OCI-LY7 (cell line): ENCODE data around the gene TNP2. TPM values are rescaled to one million over a fixed set of nuclear protein-coding genes. Genes with fewer than 3 reads are reported as not detected.

Experiments
- BruUV-seq: library from RNA; stranded (reverse); fragments of 400-500 nt; replicated peaks from 2 replicates; lab custom pipeline; 2021; lab: Mats Ljungman, UMichigan
- CTCF ChIA-PET: fragments of 300-600 bp; sonication (Branson Sonifier 250); formaldehyde crosslinking; loops from one replicate; lab custom pipeline; 2022; ENCODE audit warnings: antibody characterized with exemption; ENCODE audit not compliant: unreplicated experiment; lab: Charles Lee
- POLR2A ChIA-PET: fragments of 300-600 bp; sonication (Branson Sonifier 250); formaldehyde crosslinking; loops from one replicate; lab custom pipeline; 2022; ENCODE audit warnings: antibody characterized with exemption; lab: Charles Lee
- DNase-seq: peaks from one replicate; pipeline ENCODE4 v3.0.0-alpha.2; 2015; ENCODE audit warnings: low spot score
- H2AFZ ChIP-seq: fragments of 200-600 bp; sonication (generic), shearing (Covaris generic); 2 replicates; pipeline ENCODE4 v1.6.1; 2014; ENCODE audit warnings: mild to moderate bottlenecking, antibody characterized with exemption, low read length, moderate library complexity
- H3K27ac ChIP-seq: fragments of 200-600 bp; sonication (generic); 2 replicates; pipeline ENCODE4 v1.5.1; 2014; ENCODE audit warnings: mixed run types, low read depth, mild to moderate bottlenecking, moderate library complexity, low read length, inconsistent platforms; ENCODE audit not compliant: poor library complexity, severe bottlenecking
- H3K36me3 ChIP-seq: fragments of 200-600 bp; sonication (generic); 2 replicates; pipeline ENCODE4 v1.6.1; 2014; ENCODE audit warnings: mild to moderate bottlenecking, antibody characterized with exemption, low read length, moderate library complexity, mixed read lengths; ENCODE audit not compliant: insufficient read depth
- H3K4me1 ChIP-seq: fragments of 200-600 bp; sonication (generic); 2 replicates; pipeline ENCODE4 v1.5.1; 2014; ENCODE audit warnings: mild to moderate bottlenecking, low read length; ENCODE audit not compliant: insufficient read depth, poor library complexity, severe bottlenecking
- H3K4me2 ChIP-seq: fragments of 200-600 bp; sonication (generic); 2 replicates; pipeline ENCODE4 v1.6.1; 2014; ENCODE audit warnings: mild to moderate bottlenecking, low read length
- H3K4me3 ChIP-seq: fragments of 200-600 bp; sonication (generic); 2 replicates; pipeline ENCODE4 v1.5.1; 2014; ENCODE audit warnings: mild to moderate bottlenecking, low read depth, low read length; ENCODE audit not compliant: poor library complexity, severe bottlenecking
- H3K79me2 ChIP-seq: fragments of 200-600 bp; sonication (generic); 2 replicates; pipeline ENCODE4 v1.6.1; 2016; ENCODE audit warnings: low read depth, mild to moderate bottlenecking, low read length, moderate library complexity, mixed read lengths; ENCODE audit not compliant: insufficient read depth
- H3K9me2 ChIP-seq: fragments of 200-600 bp; sonication (generic); 2 replicates; pipeline ENCODE4 v1.6.1; 2016; ENCODE audit warnings: mild to moderate bottlenecking, low read length, mixed read lengths; ENCODE audit not compliant: insufficient read depth
- H3K9me3 ChIP-seq: fragments of 200-600 bp; sonication (generic); 2 replicates; pipeline ENCODE4 v1.6.1; 2014; ENCODE audit warnings: mild to moderate bottlenecking, mixed run types, low read length, mixed read lengths
- H4K20me1 ChIP-seq: fragments of 200-600 bp; sonication (generic); 2 replicates; pipeline ENCODE4 v1.6.1; 2014; ENCODE audit warnings: mild to moderate bottlenecking, antibody characterized with exemption, low read length, moderate library complexity, mixed read lengths; ENCODE audit not compliant: insufficient read depth
- EZH2phosphoT487 ChIP-seq: fragments of 200-600 bp; sonication (generic); IDR thresholded peaks from 2 replicates; pipeline ENCODE4 v1.6.1; 2018; ENCODE audit warnings: low read depth, borderline replicate concordance, mild to moderate bottlenecking, mixed run types, antibody characterized with exemption, low read length, moderate library complexity, mixed read lengths
- intact Hi-C: fragments of 100-400 bp; cut with micrococcal nuclease; formaldehyde crosslinking; loops from one replicate; pipeline ENCODE4 v1.10.0; 2022; ENCODE audit not compliant: unreplicated experiment
- total RNA-seq, 2 experiments: library from RNA; depleted of rRNA in 1 of 2; stranded (reverse); fragments of >200 nt in 1 of 2; shearing (Covaris generic) in 1 of 2; gene quantifications; 2 replicates each; pipeline ENCODE4 v1.2.3, GENCODE V29; 2014 to 2022
- TF ChIP-seq, protein P1 (sequence below): fragments of 200-600 bp; sonication (generic); conservative IDR thresholded peaks from 2 replicates; pipeline ENCODE4 v1.5.1; 2014; ENCODE audit warnings: mild to moderate bottlenecking, antibody characterized with exemption, low read length, moderate library complexity, mixed read lengths

TNP2 gene
- total RNA-seq, 2 experiments from 2014 or later: not detected

- Histone ChIP-seq H3K4me1 (peaks cover 31% of the 10 kb centered on the region), H3K36me3 (peaks cover 46% of the 10 kb centered on the region), H3K9me2 (no peaks in the 10 kb centered on the region), H2AFZ (no peak overlapping the region), H3K79me2 (peaks cover 34% of the 10 kb centered on the region), H3K4me3 (no peak overlapping the region), H3K27ac (no peak overlapping the region), H3K4me2 (no peak overlapping the region), H4K20me1 (peaks cover 25% of the 10 kb centered on the region), H3K9me3 (no peaks in the 10 kb centered on the region)
- DNase-seq: no peak
- CTCF ChIA-PET: no interaction called here
- BruUV-seq: no TSS peak
- no peak for TF ChIP-seq EZH2phosphoT487
- TF ChIP-seq, protein P1, sequence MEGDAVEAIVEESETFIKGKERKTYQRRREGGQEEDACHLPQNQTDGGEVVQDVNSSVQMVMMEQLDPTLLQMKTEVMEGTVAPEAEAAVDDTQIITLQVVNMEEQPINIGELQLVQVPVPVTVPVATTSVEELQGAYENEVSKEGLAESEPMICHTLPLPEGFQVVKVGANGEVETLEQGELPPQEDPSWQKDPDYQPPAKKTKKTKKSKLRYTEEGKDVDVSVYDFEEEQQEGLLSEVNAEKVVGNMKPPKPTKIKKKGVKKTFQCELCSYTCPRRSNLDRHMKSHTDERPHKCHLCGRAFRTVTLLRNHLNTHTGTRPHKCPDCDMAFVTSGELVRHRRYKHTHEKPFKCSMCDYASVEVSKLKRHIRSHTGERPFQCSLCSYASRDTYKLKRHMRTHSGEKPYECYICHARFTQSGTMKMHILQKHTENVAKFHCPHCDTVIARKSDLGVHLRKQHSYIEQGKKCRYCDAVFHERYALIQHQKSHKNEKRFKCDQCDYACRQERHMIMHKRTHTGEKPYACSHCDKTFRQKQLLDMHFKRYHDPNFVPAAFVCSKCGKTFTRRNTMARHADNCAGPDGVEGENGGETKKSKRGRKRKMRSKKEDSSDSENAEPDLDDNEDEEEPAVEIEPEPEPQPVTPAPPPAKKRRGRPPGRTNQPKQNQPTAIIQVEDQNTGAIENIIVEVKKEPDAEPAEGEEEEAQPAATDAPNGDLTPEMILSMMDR: no peak
- POLR2A ChIA-PET: interaction anchor here (0.6 kb wide), 2 partner anchors 409 to 646 kb away, joined by 3 to 4 read pairs; no protein-coding TSS in a partner anchor
- intact Hi-C loops: loop anchor here (5.0 kb wide), 1 partner anchor 154 kb away; no protein-coding TSS in a partner anchor
Measured at GRCh38 chr16:11250786-11251524, 18.2 kb downstream of the TNP2 start.

DNA sequence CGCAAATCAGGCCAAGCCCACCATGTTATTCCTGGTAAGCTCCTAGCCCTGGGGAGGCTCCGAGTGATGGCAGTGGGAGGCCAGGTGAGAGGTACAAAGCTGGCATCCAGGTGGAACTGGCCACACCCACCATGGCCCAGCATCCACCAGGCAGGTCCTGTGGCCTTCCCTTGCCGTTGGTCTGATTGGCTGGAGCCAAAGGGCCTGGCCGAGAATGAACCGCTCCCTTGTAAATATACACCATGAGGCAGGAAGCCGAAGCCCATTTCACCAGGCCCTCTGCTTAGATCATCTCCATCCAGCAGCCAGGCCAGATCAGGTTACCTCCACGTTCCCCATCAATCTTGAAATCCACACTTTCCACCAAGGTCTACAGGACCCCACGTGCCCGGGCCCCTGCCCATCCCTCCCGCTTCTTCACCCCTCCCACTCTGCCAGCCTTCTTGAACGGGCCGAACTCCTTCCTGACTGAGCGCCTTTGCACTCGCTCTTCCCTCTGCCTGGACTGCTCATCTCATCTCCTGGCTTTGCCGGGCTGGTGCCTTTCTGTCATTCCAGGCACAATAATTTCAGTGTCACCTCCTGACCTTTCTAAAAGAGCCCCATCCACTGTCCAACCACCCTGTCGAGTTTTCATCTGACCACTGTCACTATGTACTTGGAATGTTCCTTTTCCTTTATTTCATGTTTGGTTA, 18.9 kb downstream of the TNP2 start:
- ChIA-PET CTCF (no interaction called here), POLR2A (interaction anchor here (0.6 kb wide), 1 partner anchor 410 kb away, joined by 4 read pairs; no protein-coding TSS in a partner anchor)
- Histone ChIP-seq H3K79me2 (peaks cover 29% of the 10 kb centered on the region), H3K27ac (no peak overlapping the region), H3K9me3 (no peaks in the 10 kb centered on the region), H4K20me1 (peaks cover 23% of the 10 kb centered on the region), H3K9me2 (no peaks in the 10 kb centered on the region), H3K4me2 (no peak overlapping the region), H2AFZ (no peak overlapping the region), H3K36me3 (peaks cover 42% of the 10 kb centered on the region), H3K4me3 (no peak overlapping the region), H3K4me1 (peaks cover 31% of the 10 kb centered on the region)
- no TSS peak for BruUV-seq
- intact Hi-C loops: loop anchor here (5.0 kb wide), 1 partner anchor 153 kb away; no protein-coding TSS in a partner anchor
- TF ChIP-seq EZH2phosphoT487: no peak
- TF ChIP-seq, protein P1: no peak
- no peak for DNase-seq
